Measurements from ENCODE around the gene KCTD5. TPM values are rescaled to one million over a fixed set of nuclear protein-coding genes. Genes with fewer than 3 reads are reported as not detected.
A peak's percentile ranks its signal among the peaks of the same experiment; 100 is the strongest.
"Not testable (repeated sequence)": the region's sequence is repeated elsewhere in the genome, so short reads cannot be mapped to it uniquely, and the experiment has no call there.

The KCTD5 gene
- total RNA-seq, 4 donors from 2014 or later: 15.1 to 31.1 (median 19.5) TPM

DNA sequence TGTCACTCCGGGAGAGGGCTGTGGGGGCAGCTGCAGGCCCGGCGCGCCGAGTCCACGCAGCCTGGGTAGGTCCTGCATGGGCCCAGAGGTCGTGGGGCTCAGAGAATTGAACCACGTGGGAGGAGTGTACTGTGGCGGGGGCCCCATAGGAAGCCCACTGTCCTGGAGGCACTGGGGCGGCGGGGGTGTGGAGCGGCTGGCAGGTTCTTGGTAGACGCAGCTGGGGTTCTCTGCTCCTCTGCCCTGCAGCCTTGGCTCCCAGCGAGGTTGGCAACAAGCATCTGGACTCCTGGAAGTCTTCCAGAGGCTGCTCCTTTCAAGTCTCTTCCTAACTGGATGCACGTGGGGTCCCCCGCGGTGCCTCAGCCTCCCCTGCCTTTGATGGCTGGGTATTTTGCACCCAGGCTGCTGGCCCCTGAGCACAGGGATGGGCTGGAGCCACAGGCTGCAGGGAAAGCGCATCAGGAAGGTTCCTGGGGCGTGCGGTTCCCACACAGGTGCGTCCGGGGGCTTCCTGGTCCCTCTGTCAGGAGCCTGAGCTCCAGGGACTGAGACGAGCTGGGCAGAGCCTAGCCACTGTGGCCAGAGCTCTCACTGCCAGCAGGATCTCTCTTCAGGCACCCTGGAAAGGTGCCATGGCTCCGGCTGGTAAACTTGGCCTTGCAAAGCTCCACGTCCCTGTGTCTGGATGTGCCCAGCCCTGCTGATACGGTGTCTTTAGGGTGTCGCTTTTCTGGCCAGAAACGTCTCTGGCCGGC, 9.3 kb downstream of the KCTD5 start:
- TF ChIP-seq, protein P1, sequence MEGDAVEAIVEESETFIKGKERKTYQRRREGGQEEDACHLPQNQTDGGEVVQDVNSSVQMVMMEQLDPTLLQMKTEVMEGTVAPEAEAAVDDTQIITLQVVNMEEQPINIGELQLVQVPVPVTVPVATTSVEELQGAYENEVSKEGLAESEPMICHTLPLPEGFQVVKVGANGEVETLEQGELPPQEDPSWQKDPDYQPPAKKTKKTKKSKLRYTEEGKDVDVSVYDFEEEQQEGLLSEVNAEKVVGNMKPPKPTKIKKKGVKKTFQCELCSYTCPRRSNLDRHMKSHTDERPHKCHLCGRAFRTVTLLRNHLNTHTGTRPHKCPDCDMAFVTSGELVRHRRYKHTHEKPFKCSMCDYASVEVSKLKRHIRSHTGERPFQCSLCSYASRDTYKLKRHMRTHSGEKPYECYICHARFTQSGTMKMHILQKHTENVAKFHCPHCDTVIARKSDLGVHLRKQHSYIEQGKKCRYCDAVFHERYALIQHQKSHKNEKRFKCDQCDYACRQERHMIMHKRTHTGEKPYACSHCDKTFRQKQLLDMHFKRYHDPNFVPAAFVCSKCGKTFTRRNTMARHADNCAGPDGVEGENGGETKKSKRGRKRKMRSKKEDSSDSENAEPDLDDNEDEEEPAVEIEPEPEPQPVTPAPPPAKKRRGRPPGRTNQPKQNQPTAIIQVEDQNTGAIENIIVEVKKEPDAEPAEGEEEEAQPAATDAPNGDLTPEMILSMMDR (IDR thresholded peaks at IDR 0.05): no peak
- TF ChIP-seq POLR2AphosphoS5 (IDR thresholded peaks at IDR 0.05) (no peak), POLR2A (IDR thresholded peaks at IDR 0.05) (no peak)
- Histone ChIP-seq H3K36me3 (peaks cover 0 to 29% of the 10 kb centered on the region in 2 donors), H3K27ac (peak overlapping the region in 2 of 4 donors; percentile 31 to 41), H3K4me1 (peaks cover 0 to 50% (median 10%) of the 10 kb centered on the region in 3 donors), H3K27me3 (no peaks in the 10 kb centered on the region), H3K9me3 (no peaks in the 10 kb centered on the region), H3K4me3 (no peak overlapping the region)
- no peak for ATAC-seq
- 90% methylated on average over 2 of the region's 29 CpGs; no CpG with 5 or more reads in 1 of the 2 donors for WGBS, 2 donors (ENCODE audit: low coverage in 1 of 2)

DNA sequence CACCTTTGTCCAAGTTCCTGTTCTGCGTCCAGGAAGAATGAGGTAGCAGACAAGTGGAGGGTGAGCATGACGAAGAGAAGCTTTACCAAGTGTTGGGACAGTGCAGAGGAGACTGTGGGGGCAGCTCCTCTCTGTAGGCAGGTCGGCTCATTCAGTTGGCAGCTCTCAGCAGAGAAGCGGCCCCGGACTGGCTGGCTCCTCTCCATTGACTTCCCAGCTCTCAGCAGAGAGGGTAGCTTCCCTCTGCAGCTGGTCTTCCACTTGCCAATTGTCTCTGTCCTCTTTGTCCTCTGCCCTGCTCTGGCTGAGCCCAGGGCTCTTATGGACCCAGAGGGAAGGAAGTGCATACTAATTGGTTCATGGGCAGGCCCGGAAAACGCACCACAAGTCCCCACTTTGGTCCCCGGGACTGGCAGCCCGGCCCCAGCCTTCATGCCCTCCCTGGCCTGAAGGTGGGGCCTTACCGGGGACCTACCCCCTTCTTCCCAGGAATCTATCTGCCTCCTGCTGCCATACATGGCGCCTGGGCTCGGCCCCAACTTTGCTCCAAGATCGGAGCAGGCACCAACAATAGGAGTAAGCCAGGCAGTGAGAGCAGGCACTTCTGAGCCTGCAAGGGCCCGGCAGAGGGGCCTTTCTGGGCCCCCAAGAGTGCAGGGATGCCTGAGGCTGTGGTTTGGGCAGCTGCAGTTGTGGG, 10.1 kb downstream of the KCTD5 start:
- Histone ChIP-seq H3K4me1 (peaks cover 0 to 44% (median 10%) of the 10 kb centered on the region in 3 donors), H3K9me3 (no peaks in the 10 kb centered on the region), H3K27ac (peak overlapping the region in 3 of 4 donors; percentile 31 to 41 (median 37)), H3K36me3 (peaks cover 0 to 36% of the 10 kb centered on the region in 2 donors), H3K27me3 (no peaks in the 10 kb centered on the region), H3K4me3 (no peak overlapping the region)
- WGBS, 2 donors (ENCODE audit: low coverage in 1 of 2): 53% methylated on average over 2 of the region's 14 CpGs; no CpG with 5 or more reads in 1 of the 2 donors
- TF ChIP-seq EP300 (IDR thresholded peaks at IDR 0.05): no peak
- TF ChIP-seq, protein P1 (IDR thresholded peaks at IDR 0.05): no peak
- ATAC-seq: no peak

DNA sequence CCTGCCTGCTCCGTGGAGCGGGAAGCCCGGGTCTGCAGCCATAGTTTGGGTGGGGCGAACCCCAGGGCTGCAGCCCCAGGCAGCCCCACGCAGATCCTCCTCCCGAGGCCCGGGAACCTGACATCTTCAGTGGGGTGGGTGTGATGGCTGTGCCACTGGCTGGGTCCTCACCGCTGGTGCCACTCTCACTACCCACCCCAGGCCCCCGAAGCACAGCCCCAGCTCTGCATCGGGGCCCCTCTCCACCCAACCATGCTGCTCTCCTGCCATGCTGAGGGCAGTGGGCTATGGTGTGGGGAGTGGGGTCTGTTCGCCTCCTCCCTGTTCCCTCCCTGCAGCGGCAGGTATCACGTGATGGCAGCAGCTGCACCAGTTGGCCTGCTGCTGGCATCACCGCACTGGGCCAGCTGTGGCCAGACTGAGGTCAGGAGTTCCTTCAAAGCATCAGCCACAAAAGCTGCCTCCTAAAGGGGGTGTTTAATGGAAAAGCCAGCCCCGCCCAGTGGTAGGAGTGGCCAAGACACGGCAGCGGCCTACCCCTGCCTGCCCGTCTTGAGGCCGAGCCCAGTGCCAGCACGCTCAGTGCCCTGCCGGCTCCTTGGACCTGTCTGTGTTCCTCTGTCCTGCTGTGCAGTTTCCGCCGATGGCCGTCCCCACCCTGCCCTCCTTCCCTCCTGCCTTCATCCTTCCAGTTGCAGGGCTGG, 10.8 kb downstream of the KCTD5 start:
- no peak for TF ChIP-seq POLR2AphosphoS5 (IDR thresholded peaks at IDR 0.05)
- TF ChIP-seq EP300 (IDR thresholded peaks at IDR 0.05): no peak
- no peak for TF ChIP-seq POLR2A (IDR thresholded peaks at IDR 0.05)
- TF ChIP-seq, protein P1 (IDR thresholded peaks at IDR 0.05): no peak
- Histone ChIP-seq H3K36me3 (peaks cover 0 to 43% of the 10 kb centered on the region in 2 donors), H3K4me3 (no peak overlapping the region), H3K27me3 (no peaks in the 10 kb centered on the region), H3K9me3 (no peaks in the 10 kb centered on the region), H3K4me1 (peaks cover 0 to 38% (median 10%) of the 10 kb centered on the region in 3 donors), H3K27ac (peak overlapping the region in 3 of 4 donors; percentile 31 to 41 (median 37))
- 60% methylated on average over 2 of the region's 24 CpGs; no CpG with 5 or more reads in 1 of the 2 donors for WGBS, 2 donors (ENCODE audit: low coverage in 1 of 2)
- peak; percentile 31 for ATAC-seq

DNA sequence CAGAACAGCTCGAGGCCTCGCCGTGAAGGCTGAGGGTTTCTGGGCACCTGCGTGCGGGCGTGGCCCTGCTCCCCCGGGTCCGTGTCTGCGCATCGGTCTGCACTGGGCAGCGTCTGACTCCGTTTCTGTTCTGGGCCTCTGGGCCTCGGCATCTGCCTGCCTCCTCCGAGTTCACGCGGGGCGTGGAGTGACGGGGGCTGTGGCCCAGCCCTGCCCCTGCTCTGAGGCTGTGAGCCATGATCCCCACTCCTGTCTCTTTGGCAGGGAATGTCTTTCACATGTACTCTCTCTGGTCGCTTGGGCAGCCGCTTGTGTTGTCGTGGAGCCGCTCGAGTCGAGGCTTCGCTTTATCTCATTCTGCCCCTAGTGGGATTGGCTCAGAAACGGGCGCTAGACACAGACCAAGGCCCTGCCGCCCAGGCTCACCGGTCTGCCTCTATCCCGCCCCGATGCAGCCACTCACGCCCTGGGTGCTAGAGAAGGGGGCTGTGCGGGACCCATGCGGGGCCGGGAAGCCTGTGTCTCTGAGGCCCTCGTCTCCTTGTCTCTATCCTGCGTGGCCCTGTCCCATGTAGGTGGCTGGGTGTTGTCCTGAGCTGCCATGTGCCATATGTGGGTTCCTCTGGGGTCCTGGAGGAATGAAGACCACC, 14.4 kb downstream of the KCTD5 start:
- H3K9me3 ChIP-seq, H3K4me3 ChIP-seq, H3K27ac ChIP-seq, H3K27me3 ChIP-seq, ATAC-seq: not testable (repeated sequence)
- peaks cover 0 to 18% (median 10%) of the 10 kb centered on the region in 3 donors for H3K4me1 ChIP-seq
- H3K36me3 ChIP-seq: peaks cover 0 to 63% of the 10 kb centered on the region in 2 donors
- WGBS, 2 donors (ENCODE audit: low coverage in 1 of 2): 90 to 100% methylated on average over 1 to 2 of the region's 37 CpGs

Data from gastroesophageal sphincter (tissue), 4 donors.